ENCODE data around the gene PXDN.

DNA sequence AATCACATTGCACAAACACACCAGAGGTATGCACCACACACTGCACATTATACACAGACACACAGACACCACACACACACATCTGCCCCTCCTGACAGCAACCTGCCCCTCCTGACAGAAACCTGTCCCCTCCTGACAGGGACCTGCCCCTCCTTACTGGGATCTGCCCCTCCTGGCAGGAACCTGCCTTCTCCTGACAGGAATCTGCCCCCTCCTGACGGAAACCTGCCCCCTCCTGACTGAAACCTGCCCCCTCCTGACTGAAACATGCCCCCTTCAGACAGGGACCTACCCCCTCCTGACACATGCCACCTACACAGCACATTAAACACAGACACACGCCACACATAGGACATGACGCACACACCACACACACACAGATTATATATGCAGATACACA is 88.9 kb downstream of the PXDN start:
- TF ChIP-seq, protein P1, sequence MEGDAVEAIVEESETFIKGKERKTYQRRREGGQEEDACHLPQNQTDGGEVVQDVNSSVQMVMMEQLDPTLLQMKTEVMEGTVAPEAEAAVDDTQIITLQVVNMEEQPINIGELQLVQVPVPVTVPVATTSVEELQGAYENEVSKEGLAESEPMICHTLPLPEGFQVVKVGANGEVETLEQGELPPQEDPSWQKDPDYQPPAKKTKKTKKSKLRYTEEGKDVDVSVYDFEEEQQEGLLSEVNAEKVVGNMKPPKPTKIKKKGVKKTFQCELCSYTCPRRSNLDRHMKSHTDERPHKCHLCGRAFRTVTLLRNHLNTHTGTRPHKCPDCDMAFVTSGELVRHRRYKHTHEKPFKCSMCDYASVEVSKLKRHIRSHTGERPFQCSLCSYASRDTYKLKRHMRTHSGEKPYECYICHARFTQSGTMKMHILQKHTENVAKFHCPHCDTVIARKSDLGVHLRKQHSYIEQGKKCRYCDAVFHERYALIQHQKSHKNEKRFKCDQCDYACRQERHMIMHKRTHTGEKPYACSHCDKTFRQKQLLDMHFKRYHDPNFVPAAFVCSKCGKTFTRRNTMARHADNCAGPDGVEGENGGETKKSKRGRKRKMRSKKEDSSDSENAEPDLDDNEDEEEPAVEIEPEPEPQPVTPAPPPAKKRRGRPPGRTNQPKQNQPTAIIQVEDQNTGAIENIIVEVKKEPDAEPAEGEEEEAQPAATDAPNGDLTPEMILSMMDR (IDR thresholded peaks at IDR 0.05; ENCODE audit: low read depth, low read length) = no peak
- TF ChIP-seq POLR2A (IDR thresholded peaks at IDR 0.05; ENCODE audit: extremely low read depth, insufficient read length) = no peak
